T-cell (primary cell): ENCODE data around the gene HNRNPA1. TPM values are rescaled to one million over a fixed set of nuclear protein-coding genes. Genes with fewer than 3 reads are reported as not detected.

Source experiments
- ATAC-seq, 4 experiments: fragments of 200-7000 bp in 3 of 4; fragments of 150-1000 bp in 1 of 4; cut with Tn5 transposase; replicated peaks in 1 of 4; 1 replicate in 3 of 4; 2 replicates in 1 of 4; pipeline ENCODE4 v1.10.0; 2021; ENCODE audit warnings: moderate library complexity in 3 of 4, mild to moderate bottlenecking in 2 of 4, moderate number of reproducible peaks in 1 of 4
- CTCF ChIA-PET, 2 donors: fragments of 300-600 bp; sonication (Branson Sonifier 250); formaldehyde crosslinking; loops; one replicate each; lab custom pipeline; 2022; ENCODE audit warnings: antibody characterized with exemption in 2 of 2; lab: Charles Lee
- POLR2A ChIA-PET, 2 donors: fragments of 300-600 bp; sonication (Branson Sonifier 250); formaldehyde crosslinking; loops; one replicate each; lab custom pipeline; 2022; ENCODE audit warnings: antibody characterized with exemption in 2 of 2; lab: Charles Lee
- DNase-seq, 35 experiments: peaks; one replicate each; pipeline versions ENCODE4 v3.0.0 to v3.0.0-alpha.2; 2013 to 2023
- H3K27ac ChIP-seq: one replicate; pipeline ENCODE4 v1.5.1; 2013; ENCODE audit warnings: low read length
- H3K27me3 ChIP-seq, 2 experiments: replicated peaks in 1 of 2; 1 replicate in 1 of 2; 2 replicates in 1 of 2; pipeline versions ENCODE4 v1.6.1 to v1.7.0; 2013; ENCODE audit warnings: low read length in 1 of 2, mixed read lengths in 1 of 2; ENCODE audit not compliant: control insufficient read depth in 2 of 2, insufficient read depth in 2 of 2; ENCODE audit errors: extremely low read depth in 1 of 2
- H3K36me3 ChIP-seq, 2 donors: 1 replicate in 1 of 2; 2 replicates in 1 of 2; pipeline versions ENCODE4 v1.6.1 to v1.7.0; 2013; ENCODE audit warnings: low read length in 1 of 2; ENCODE audit not compliant: control insufficient read depth in 2 of 2, insufficient read depth in 1 of 2; ENCODE audit errors: extremely low read depth in 1 of 2
- H3K4me1 ChIP-seq, 2 experiments: 1 replicate in 1 of 2; 2 replicates in 1 of 2; pipeline versions ENCODE4 v1.6.1 to v1.7.0; 2013; ENCODE audit warnings: low read length in 2 of 2, mixed read lengths in 1 of 2; ENCODE audit not compliant: insufficient read depth in 2 of 2, control insufficient read depth in 1 of 2; ENCODE audit errors: extremely low read depth in 1 of 2
- H3K4me3 ChIP-seq, 2 donors: 1 replicate in 1 of 2; 2 replicates in 1 of 2; pipeline versions ENCODE4 v1.5.1 to v1.7.0; 2013; ENCODE audit warnings: mild to moderate bottlenecking in 2 of 2, low read length in 1 of 2, moderate library complexity in 1 of 2; ENCODE audit not compliant: control insufficient read depth in 1 of 2; ENCODE audit errors: extremely low read depth in 1 of 2
- H3K9me3 ChIP-seq: 2 replicates; pipeline ENCODE4 v1.7.0; 2013
- H3K27ac Mint-ChIP-seq, 2 donors: one replicate each; pipeline ENCODE4 v1.8.0; 2020 to 2021; ENCODE audit warnings: mild to moderate bottlenecking in 2 of 2, mixed read lengths in 2 of 2
- H3K27me3 Mint-ChIP-seq, 2 donors: one replicate each; pipeline ENCODE4 v1.8.0; 2021 to 2022; ENCODE audit warnings: mixed read lengths in 2 of 2
- H3K36me3 Mint-ChIP-seq: one replicate; pipeline ENCODE4 v1.8.0; 2021; ENCODE audit warnings: mixed read lengths
- H3K4me1 Mint-ChIP-seq, 3 donors: one replicate each; pipeline ENCODE4 v1.8.0; 2020 to 2022; ENCODE audit warnings: mixed read lengths in 3 of 3, mild to moderate bottlenecking in 1 of 3
- H3K4me3 Mint-ChIP-seq, 3 donors: one replicate each; pipeline ENCODE4 v1.8.0; 2020 to 2022; ENCODE audit warnings: mild to moderate bottlenecking in 3 of 3, mixed read lengths in 3 of 3, moderate library complexity in 3 of 3
- H3K9me3 Mint-ChIP-seq, 3 donors: one replicate each; pipeline ENCODE4 v1.8.0; 2020 to 2022; ENCODE audit warnings: mixed read lengths in 3 of 3
- WGBS: methylation state at CpG from one replicate; pipeline ENCODE4 v1.1.5; 2013; ENCODE audit warnings: missing lambda C conversion rate; ENCODE audit not compliant: insufficient coverage; 5-methylcytosine and 5-hydroxymethylcytosine counted together
- total RNA-seq, 35 experiments: library from RNA in 6 of 35; stranded (reverse) in 6 of 35; fragments of 120-200 nt in 1 of 35; gene quantifications; one replicate each; pipeline versions ENCODE4 v1.2.1 to v1.2.4 and lab custom pipeline; 2013 to 2026

HNRNPA1 gene
- total RNA-seq, 5 donors from 2014 or later (not counting 1 experiment from before 2014, with no cell fraction given), result 1,133 to 1,642 (median 1,239) TPM

DNA sequence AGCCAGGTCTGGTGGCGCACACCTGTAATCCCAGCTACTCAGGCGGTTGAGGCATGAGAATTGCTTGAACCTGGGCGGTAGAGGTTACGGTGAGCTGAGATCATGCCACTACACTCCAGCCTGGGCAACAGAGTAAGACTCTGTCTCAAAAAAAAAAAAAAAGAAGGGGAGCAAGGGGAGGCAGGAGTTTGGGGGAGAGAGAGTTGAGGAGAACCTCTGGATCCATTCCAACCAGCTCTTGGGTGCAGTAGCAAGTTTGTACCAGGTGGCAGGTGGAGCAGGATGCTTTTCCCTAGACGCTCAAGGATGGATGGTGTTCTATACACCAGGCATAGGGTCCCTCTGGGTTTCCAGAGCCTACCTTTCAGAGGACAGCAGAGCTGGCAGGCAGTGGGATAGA, 18.4 kb downstream of the HNRNPA1 start:
- Histone ChIP-seq H3K27me3 (peaks cover 0 to 37% of the 10 kb centered on the region in 2 experiments), H3K36me3 (no peaks in the 10 kb centered on the region), H3K4me1 (peaks cover 0 to 17% of the 10 kb centered on the region in 2 experiments), H3K27ac (no peak overlapping the region), H3K4me3 (no peak overlapping the region), H3K9me3 (no peaks in the 10 kb centered on the region)
- Mint-ChIP-seq H3K4me3 (no peak overlapping the region), H3K9me3 (no peaks in the 10 kb centered on the region), H3K27me3 (peaks cover 38 to 40% of the 10 kb centered on the region in 2 donors), H3K36me3 (no peaks in the 10 kb centered on the region), H3K27ac (no peak overlapping the region), H3K4me1 (peaks cover 14 to 24% (median 16%) of the 10 kb centered on the region in 3 donors)
- 96% methylated on average over 4 of the region's 5 CpGs for WGBS
- ATAC-seq, result no peak
- CTCF ChIA-PET, result interaction anchor here (0.6 to 2.3 kb wide), 7 partner anchors 17 to 72 kb away, joined by 3 to 12 read pairs (median 4); partner anchors contain the start of gene COPZ1 (in 1 of the 2)
- DNase-seq, result no peak
- POLR2A ChIA-PET, result interaction anchor here in 1 of 2 donors (0.6 to 1.0 kb wide), 2 partner anchors 19 to 22 kb away, joined by 3 read pairs; partner anchors contain the start of gene HNRNPA1

DNA sequence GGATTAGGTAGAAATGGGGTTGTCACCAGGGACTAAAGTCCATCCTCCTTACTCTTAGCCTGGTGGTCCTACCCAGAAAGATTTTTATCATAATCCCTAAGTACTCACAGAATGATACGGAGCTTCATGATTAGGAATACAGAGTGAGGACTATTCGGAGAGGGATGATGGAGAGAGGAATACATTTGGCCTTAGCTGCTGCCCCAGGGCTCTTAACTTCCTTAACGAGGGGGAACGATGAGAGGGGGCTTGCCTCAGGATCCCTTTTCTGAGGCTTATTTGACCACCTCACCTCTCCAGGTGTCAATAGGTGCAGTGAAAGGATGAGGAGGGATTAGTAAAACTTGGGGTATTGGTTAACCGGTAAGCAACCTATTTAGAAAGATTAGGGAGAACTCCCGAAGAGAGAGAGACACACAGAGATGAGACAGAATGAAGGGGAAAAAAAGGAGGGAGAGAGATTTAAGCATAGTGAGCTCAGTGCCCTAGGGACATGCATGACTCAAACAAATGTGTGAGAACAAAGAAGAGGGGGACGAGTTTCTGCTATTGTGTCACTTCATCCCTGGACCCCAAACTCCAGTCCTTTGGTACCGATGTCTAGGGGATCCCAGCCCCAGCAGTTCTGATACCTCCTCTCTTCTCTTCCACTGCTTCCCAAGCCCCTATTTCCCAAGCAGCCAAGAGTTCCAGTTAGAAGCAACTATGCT, 19.1 kb downstream of the HNRNPA1 start:
- no peaks in the 10 kb centered on the region for H3K36me3 ChIP-seq
- peaks cover 0 to 43% of the 10 kb centered on the region in 2 experiments for H3K27me3 ChIP-seq
- Mint-ChIP-seq H3K27ac (peak overlapping the region in 1 of 2 donors; percentile 29), H3K9me3 (no peaks in the 10 kb centered on the region), H3K4me1 (peaks cover 16 to 32% (median 19%) of the 10 kb centered on the region in 3 donors), H3K4me3 (peak overlapping the region in 1 of 3 donors; percentile 1), H3K27me3 (peaks cover 38 to 40% of the 10 kb centered on the region in 2 donors), H3K36me3 (no peaks in the 10 kb centered on the region)
- 11% methylated on average over 2 of the region's 8 CpGs for WGBS
- ChIA-PET CTCF (interaction anchor here in 1 of 2 donors (0.6 to 2.3 kb wide), 5 partner anchors 11 to 37 kb away, joined by 3 to 10 read pairs (median 3); partner anchors contain the start of gene COPZ1), POLR2A (interaction anchor here (0.6 to 1.0 kb wide), 3 partner anchors 19 to 127 kb away, joined by 3 read pairs; partner anchors contain the start of gene HNRNPA1 (in 1 of the 2))
- H3K27ac ChIP-seq, result no peak overlapping the region
- peaks cover 0 to 24% of the 10 kb centered on the region in 2 experiments for H3K4me1 ChIP-seq
- DNase-seq (no peak), ATAC-seq (no peak)
- no peaks in the 10 kb centered on the region for H3K9me3 ChIP-seq
- H3K4me3 ChIP-seq, result no peak overlapping the region

DNA sequence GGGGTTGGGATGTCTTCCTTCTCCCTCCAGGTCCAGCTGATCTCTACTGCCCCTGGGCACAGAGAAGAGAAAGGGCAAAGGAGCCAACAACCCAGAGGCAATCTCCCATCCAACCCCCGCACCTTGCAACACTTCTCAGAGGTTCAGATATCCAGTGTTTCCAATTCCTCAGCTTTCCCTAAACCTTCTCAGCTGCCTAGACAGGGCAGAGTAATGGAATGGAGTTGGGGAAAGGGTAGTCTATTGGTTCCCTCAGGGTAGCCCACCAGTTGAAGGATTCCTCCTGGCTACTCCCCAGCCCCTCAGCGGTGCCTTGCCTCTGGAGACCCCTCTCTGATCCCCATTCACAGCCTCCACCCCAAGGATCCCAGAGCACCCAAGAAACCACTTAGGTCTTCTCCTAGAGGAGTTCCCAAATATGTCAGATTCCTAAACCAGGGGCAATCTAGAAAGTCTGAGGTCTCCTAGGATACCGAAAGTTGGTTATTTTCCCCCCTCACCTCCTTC, 19.8 kb downstream of the HNRNPA1 start:
- Mint-ChIP-seq H3K36me3 (no peaks in the 10 kb centered on the region), H3K9me3 (no peaks in the 10 kb centered on the region), H3K4me3 (peak overlapping the region in 1 of 3 donors; percentile 57), H3K27me3 (peaks cover 40 to 41% of the 10 kb centered on the region in 2 donors), H3K27ac (no peak overlapping the region), H3K4me1 (peaks cover 11 to 33% (median 19%) of the 10 kb centered on the region in 3 donors)
- no peak for ATAC-seq
- ChIA-PET POLR2A (interaction anchor here in 1 of 2 donors (0.6 kb wide), 1 partner anchor 126 kb away, joined by 3 read pairs; no protein-coding TSS in a partner anchor), CTCF (interaction anchor here (0.6 to 2.3 kb wide), 5 partner anchors 10 to 115 kb away, joined by 3 to 10 read pairs (median 3); partner anchors contain the start of gene COPZ1 (in 1 of the 2))
- Histone ChIP-seq H3K4me3 (no peak overlapping the region), H3K27me3 (peaks cover 0 to 43% of the 10 kb centered on the region in 2 experiments), H3K9me3 (no peaks in the 10 kb centered on the region), H3K4me1 (peaks cover 0 to 25% of the 10 kb centered on the region in 2 experiments), H3K27ac (no peak overlapping the region), H3K36me3 (no peaks in the 10 kb centered on the region)
- WGBS, result 0% methylated on average over 1 of the region's 3 CpGs
- DNase-seq, result no peak

DNA sequence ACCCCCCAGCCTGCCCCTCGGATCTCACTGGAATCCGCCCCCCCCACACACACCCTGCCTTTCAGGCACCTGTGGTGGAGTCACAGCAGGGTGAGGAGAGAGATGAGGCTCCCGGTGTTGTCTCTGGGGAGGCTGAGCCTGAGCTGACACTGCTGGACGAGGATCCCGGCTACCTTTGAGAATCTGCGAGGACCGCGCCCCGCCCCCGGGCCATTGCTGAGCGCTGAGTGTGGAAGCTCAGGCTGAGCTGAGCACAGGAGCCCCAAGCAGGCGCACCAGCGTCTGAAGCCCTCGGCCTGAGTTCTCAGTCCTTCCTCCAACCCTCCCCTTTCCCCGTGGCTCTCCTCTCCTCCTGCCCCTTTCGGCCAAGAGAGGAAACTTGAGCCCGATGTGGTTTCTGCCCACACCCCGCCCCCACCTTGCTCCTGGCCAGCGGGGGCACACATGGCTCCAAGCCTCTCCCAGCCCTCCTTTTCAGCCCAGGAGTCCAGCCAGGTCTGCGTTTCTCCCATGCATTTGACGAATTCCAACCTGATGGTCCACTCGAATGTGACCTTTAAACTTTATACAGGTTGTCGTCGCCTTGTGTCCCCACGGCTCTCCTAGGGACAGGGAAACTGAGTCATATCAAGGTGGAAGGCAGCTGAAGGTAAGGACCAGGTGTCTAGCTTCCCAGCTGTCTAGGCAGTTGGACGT, 20.4 kb downstream of the HNRNPA1 start, which contains the start of gene NFE2:
Gene NFE2 (minus strand): TSS at position 284 of the 696 bp plus-strand sequence. CDS start 5,767 bp downstream, outside the sequence.
- Mint-ChIP-seq H3K9me3 (no peaks in the 10 kb centered on the region), H3K27me3 (peaks cover 40 to 41% of the 10 kb centered on the region in 2 donors), H3K27ac (peak within 1 kb of the TSS in 1 of 2 donors; percentile 29), H3K4me3 (peak within 1 kb of the TSS in 2 of 3 donors; percentile 21 to 57), H3K4me1 (peaks cover 11 to 33% (median 19%) of the 10 kb centered on the region in 3 donors), H3K36me3 (no peaks in the 10 kb centered on the region)
- POLR2A ChIA-PET, result no interaction called here
- H3K27me3 ChIP-seq, result peaks cover 0 to 43% of the 10 kb centered on the region in 2 experiments
- peak in 21 of 35 experiments; percentile 15 to 49 (median 31) for DNase-seq
- peak within 1 kb of the TSS in 1 of 2 donors; percentile 44 for H3K4me3 ChIP-seq
- CTCF ChIA-PET, result interaction anchor here (0.6 to 0.8 kb wide), 4 partner anchors 11 to 114 kb away, joined by 3 to 4 read pairs (median 4); partner anchors contain the start of gene COPZ1 (in 1 of the 2)
- 3% methylated on average over 21 of the region's 26 CpGs for WGBS
- peaks cover 0 to 25% of the 10 kb centered on the region in 2 experiments for H3K4me1 ChIP-seq
- no peaks in the 10 kb centered on the region for H3K9me3 ChIP-seq
- no peak within 1 kb of the TSS for H3K27ac ChIP-seq
- ATAC-seq, result peak; percentile 58 to 76 (median 67)
- H3K36me3 ChIP-seq, result no peaks in the 10 kb centered on the region

DNA sequence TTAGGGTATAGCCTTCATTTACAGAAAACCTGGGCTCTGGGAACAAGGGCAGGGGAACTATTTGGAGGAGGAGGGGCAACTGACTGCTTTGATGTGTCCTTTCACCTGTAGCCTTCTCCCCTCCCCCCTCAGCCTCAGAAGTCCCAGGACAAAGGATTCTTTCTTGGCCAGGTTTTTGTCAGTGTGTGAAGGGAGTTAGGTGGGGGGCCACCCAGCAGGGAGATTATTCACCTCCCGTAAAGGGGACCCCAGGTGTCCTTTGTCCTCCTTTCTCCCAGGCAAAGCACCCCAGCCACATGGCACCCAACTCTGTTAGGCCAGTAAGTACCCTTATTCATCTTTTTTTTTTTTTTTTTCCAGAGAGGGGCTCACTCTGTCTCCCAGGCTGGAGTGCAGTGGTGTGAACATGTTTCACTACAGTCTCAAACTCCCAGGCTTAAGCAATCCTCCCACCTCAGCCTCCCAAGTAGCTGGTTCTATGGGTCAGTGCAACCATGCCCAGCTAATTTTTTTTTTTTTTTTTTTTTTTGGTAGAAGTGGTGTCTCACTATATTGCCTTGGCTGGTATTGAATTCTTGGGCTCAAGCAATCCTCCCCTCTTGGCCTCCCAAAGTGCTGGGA, 21.0 kb downstream of the HNRNPA1 start:
- ChIA-PET POLR2A (interaction anchor here (0.6 to 1.0 kb wide), 2 partner anchors 18 to 1011 kb away, joined by 6 to 9 read pairs; no protein-coding TSS in a partner anchor), CTCF (interaction anchor here (0.5 to 0.8 kb wide), 4 partner anchors 10 to 372 kb away, joined by 3 to 6 read pairs (median 4); partner anchors contain the start of gene COPZ1 (in 1 of the 2))
- Mint-ChIP-seq H3K27ac (no peak overlapping the region), H3K9me3 (no peaks in the 10 kb centered on the region), H3K4me3 (peak overlapping the region in 1 of 3 donors; percentile 57), H3K36me3 (no peaks in the 10 kb centered on the region), H3K27me3 (peaks cover 40 to 41% of the 10 kb centered on the region in 2 donors), H3K4me1 (peaks cover 11 to 33% (median 19%) of the 10 kb centered on the region in 3 donors)
- no CpG with 5 or more reads among the region's 1 CpG for WGBS
- H3K4me1 ChIP-seq, result peaks cover 0 to 25% of the 10 kb centered on the region in 2 experiments
- ATAC-seq (no peak), DNase-seq (no peak)
- peaks cover 0 to 43% of the 10 kb centered on the region in 2 experiments for H3K27me3 ChIP-seq
- no peak overlapping the region for H3K27ac ChIP-seq
- no peak overlapping the region for H3K4me3 ChIP-seq
- H3K36me3 ChIP-seq, result no peaks in the 10 kb centered on the region
- H3K9me3 ChIP-seq, result no peaks in the 10 kb centered on the region
